ENCODE data around the gene SPHK1. TPM values are rescaled to one million over a fixed set of nuclear protein-coding genes. Genes with fewer than 3 reads are reported as not detected.

The SPHK1 gene
- total RNA-seq, 3 donors from 2014 or later, result 9.6 to 28.5 (median 23.0) TPM

DNA sequence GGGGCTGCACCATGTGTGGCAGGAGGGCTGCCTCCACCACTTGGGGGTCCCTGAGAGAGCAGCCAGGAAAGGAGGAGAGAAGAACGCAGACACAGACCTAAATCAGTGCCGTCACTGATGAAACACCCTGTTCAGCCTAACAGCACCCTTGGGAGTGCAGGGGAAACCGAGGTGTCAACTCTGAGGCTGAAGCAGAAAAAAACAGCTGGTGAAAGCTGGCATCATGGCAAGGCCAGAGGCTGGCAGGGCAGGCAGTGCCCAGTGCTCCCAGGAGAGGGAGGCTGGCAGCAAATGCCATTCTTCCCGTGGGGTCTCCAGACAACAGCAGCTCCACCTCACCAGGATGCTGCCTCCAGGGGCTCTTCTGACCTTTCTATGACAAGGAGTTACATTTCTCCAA lies 23.1 kb downstream of the SPHK1 start:
- H3K36me3 ChIP-seq, result no peaks in the 10 kb centered on the region
- intact Hi-C loops (cut with DNase I; ENCODE audit: low total_unique reads), result loop anchor here (10.0 kb wide), 1 partner anchor 567 kb away; no protein-coding TSS in a partner anchor
- no peaks in the 10 kb centered on the region for H3K27me3 ChIP-seq

DNA sequence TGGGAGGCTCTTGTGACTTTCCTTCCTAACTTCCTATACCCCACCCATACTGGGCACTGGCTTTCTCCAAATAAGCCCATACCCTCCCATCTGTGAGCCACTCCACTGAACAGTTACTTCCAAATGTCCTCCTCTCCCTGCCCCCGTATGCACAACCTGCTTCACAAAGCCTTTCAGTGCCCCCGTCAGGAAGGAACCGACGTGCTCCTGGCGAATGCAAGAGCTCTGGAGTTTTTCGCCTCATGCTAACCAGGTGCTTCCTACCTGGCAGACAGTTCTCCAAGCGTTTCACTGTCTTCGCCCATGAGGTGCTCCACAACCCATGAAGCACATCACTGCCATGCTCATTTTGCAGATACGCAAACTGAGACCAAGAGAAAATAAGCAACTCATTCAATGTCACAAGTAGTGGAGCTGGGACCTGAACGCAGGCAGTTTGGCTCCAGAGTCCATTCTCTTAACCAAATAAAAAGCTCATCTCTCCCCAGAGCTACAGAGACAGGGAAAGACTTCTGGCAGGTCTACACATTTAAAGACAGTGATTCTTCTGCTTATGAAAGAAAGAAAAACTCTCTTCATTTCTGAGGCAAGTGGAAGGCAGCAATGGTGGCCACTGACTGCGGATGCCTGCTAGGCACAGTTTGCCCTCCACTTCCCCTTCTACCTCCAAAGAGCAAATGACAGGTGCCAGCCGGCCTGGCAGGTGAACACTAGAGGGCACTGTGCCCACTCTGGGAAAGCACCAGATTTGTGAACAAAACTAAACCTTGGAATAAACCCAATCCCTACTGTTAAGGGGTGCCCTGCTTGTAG lies 23.8 kb downstream of the SPHK1 start:
- no peaks in the 10 kb centered on the region for H3K9me3 ChIP-seq
- peak; percentile 55 to 74 for DNase-seq (ENCODE audit: low spot score in 2 of 2)
- intact Hi-C loops (cut with DNase I; ENCODE audit: low total_unique reads), result loop anchor here (10.0 kb wide), 1 partner anchor 567 kb away; no protein-coding TSS in a partner anchor

More for the DNA sequence above, 23.1 kb downstream of the SPHK1 start:
- Histone ChIP-seq H3K9me3 (no peaks in the 10 kb centered on the region), H3K4me3 (no peak overlapping the region), H3K4me1 (no peaks in the 10 kb centered on the region), H3K27ac (no peak overlapping the region)
- TF ChIP-seq, protein P1, sequence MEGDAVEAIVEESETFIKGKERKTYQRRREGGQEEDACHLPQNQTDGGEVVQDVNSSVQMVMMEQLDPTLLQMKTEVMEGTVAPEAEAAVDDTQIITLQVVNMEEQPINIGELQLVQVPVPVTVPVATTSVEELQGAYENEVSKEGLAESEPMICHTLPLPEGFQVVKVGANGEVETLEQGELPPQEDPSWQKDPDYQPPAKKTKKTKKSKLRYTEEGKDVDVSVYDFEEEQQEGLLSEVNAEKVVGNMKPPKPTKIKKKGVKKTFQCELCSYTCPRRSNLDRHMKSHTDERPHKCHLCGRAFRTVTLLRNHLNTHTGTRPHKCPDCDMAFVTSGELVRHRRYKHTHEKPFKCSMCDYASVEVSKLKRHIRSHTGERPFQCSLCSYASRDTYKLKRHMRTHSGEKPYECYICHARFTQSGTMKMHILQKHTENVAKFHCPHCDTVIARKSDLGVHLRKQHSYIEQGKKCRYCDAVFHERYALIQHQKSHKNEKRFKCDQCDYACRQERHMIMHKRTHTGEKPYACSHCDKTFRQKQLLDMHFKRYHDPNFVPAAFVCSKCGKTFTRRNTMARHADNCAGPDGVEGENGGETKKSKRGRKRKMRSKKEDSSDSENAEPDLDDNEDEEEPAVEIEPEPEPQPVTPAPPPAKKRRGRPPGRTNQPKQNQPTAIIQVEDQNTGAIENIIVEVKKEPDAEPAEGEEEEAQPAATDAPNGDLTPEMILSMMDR (IDR thresholded peaks at IDR 0.05), result no peak
- TF ChIP-seq POLR2AphosphoS5 (IDR thresholded peaks at IDR 0.05), result no peak
- TF ChIP-seq POLR2A (IDR thresholded peaks at IDR 0.05), result no peak
- DNase-seq (ENCODE audit: low spot score in 2 of 2), result no peak

DNA sequence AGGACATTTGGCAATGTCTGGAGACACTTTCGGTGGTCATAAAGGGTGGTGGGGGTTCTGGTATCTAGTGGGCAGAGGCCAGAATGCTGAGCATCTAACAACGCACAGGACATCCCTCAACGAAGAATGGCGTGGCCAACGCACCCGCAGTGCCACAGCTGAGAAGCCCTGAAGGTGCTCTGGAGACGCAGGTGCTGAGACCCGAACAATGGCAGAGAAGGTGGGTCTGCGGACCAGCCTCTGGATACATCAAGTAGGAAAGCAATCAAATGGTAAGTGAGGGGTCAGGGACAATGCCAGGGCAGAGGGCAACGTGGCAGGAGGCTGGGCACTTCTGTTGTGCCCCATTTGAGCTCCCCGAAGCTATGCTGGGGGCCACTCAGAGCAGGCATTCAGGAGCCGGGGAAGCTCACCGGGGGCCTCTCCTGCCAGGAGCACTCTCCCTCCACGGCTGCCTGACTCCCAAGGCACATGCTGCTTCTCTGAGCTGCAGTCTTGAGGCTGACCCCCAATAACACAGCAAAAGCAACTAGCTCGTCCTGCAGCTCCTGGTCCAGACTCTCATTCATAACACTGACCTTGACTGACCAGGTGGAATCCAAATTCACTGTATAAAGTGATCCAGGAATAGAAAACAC lies 26.0 kb downstream of the SPHK1 start:
- Histone ChIP-seq H3K36me3 (no peaks in the 10 kb centered on the region), H3K9me3 (no peaks in the 10 kb centered on the region), H3K4me1 (peaks cover 0 to 4% of the 10 kb centered on the region in 2 donors), H3K27me3 (no peaks in the 10 kb centered on the region), H3K27ac (no peak overlapping the region), H3K4me3 (no peak overlapping the region)
- TF ChIP-seq, protein P1 (IDR thresholded peaks at IDR 0.05), result no peak
- TF ChIP-seq POLR2A (IDR thresholded peaks at IDR 0.05) (no peak), POLR2AphosphoS5 (IDR thresholded peaks at IDR 0.05) (no peak)
- no peak for DNase-seq (ENCODE audit: low spot score in 2 of 2)
- intact Hi-C loops (cut with DNase I; ENCODE audit: low total_unique reads), result no loop called here

More for the DNA sequence above, 23.8 kb downstream of the SPHK1 start:
- no peak for TF ChIP-seq POLR2AphosphoS5 (IDR thresholded peaks at IDR 0.05)
- TF ChIP-seq, protein P1 (IDR thresholded peaks at IDR 0.05), result peak; percentile 34 to 63 (median 44)
- TF ChIP-seq POLR2A (IDR thresholded peaks at IDR 0.05), result no peak
- Histone ChIP-seq H3K36me3 (no peaks in the 10 kb centered on the region), H3K4me1 (no peaks in the 10 kb centered on the region), H3K27ac (no peak overlapping the region), H3K27me3 (no peaks in the 10 kb centered on the region), H3K4me3 (no peak overlapping the region)

DNA sequence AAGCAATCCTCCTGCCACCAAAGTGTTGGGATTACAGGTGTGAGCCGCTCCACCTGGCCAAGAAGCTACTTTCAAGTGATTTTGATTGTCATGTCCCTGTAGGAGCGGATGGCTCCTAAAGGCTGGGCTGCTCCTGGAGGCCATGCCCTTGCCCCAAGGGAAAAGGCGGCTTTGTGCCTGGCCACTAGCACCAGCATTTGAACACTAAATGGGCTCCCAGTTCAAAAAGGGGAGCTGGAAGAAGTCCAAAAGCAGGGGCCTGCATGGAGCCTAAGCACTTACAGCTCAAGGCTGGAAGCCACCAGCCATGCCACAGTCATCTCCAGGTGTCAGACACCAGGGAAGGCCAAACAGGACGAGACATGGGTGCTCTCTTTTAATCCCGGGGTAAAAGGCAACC lies 26.8 kb downstream of the SPHK1 start:
- intact Hi-C loops (cut with DNase I; ENCODE audit: low total_unique reads), result no loop called here
- H3K9me3 ChIP-seq, result no peaks in the 10 kb centered on the region
- no peak overlapping the region for H3K4me3 ChIP-seq
- H3K4me1 ChIP-seq, result peaks cover 0 to 4% of the 10 kb centered on the region in 2 donors
- TF ChIP-seq, protein P1 (IDR thresholded peaks at IDR 0.05), result no peak
- TF ChIP-seq POLR2AphosphoS5 (IDR thresholded peaks at IDR 0.05) (no peak), POLR2A (IDR thresholded peaks at IDR 0.05) (no peak)
- no peak for DNase-seq (ENCODE audit: low spot score in 2 of 2)
- no peak overlapping the region for H3K27ac ChIP-seq
- H3K36me3 ChIP-seq, result no peaks in the 10 kb centered on the region
- H3K27me3 ChIP-seq, result no peaks in the 10 kb centered on the region

Measured in breast epithelium (tissue), 4 donors.